ENCODE data around the gene RBM5.
A peak's percentile ranks its signal among the peaks of the same experiment; 100 is the strongest.

RBM5 gene

DNA sequence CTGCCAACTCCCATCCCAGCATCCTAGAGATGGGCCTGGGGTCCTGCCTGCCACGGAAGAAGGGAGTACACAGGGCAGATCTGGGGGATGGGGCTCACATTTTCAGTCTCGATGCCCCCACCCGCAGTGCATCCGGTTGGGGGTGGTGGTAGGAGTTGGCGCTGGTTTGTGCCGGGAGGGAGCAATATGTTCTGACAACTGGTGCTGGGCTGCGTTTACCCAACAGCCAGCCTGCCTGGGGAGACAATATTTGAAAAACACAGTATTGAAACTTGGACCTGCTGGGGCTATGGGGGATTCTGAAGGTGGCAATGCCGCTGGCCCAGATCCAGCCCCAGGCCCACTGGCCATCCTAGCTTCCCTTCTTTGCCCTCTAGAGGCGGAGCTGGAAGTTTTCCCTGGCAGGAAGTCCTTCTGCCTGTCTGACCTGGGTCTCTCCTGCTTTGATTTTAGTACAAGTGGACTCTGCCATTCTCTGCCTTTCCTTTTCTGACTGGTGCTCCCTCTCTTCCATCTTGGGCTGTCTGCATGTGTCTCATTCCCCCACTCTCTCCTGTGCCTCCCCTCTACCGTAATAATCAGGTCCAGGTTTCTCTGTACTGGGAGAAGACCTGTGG lies 69.9 kb downstream of the RBM5 start:
- no peak for DNase-seq (ENCODE audit: low read depth, low spot score)

DNA sequence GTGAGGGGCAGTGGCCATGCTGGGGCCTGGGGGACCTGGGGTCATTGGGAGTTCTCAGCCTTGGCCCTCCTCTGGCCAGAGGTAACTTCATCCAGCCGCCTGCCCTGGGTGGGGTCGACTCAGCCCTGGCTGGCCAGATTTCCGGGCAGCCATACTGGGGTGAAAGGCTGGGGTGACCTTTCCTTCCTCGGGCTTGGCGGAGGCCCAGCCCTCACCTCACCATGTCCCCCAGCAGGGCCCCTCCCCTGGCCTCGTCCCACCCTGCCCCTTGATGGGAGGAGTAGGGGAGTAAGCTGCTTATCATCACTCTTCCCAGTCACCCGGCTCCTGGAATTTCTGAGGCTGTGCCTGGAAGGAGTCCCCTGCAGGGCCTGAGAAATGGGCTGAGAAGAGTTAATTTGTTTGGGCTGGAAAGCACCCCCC lies 71.9 kb downstream of the RBM5 start:
- no peak for DNase-seq (ENCODE audit: low read depth, low spot score)

DNA sequence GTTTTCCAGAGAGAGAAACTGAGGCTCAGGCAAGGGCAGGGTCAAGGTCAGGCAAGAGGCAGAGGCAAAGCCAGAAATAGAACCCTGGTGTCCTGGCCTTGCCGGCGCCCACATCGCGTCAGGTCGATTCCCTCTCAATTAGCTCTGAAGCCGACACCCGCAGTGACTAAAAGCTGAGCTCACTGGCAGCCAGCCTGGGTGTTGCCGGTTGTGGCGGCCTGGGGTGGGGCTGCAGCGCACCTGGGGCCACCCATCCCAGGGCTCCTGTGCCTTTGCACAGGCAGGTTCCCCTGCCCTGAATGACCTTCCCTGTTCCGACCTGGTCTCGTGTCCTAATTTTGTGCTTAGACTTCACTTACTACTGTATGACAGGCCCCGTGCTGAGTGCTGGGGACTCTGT lies 72.6 kb downstream of the RBM5 start:
- DNase-seq (ENCODE audit: low read depth, low spot score) = no peak

DNA sequence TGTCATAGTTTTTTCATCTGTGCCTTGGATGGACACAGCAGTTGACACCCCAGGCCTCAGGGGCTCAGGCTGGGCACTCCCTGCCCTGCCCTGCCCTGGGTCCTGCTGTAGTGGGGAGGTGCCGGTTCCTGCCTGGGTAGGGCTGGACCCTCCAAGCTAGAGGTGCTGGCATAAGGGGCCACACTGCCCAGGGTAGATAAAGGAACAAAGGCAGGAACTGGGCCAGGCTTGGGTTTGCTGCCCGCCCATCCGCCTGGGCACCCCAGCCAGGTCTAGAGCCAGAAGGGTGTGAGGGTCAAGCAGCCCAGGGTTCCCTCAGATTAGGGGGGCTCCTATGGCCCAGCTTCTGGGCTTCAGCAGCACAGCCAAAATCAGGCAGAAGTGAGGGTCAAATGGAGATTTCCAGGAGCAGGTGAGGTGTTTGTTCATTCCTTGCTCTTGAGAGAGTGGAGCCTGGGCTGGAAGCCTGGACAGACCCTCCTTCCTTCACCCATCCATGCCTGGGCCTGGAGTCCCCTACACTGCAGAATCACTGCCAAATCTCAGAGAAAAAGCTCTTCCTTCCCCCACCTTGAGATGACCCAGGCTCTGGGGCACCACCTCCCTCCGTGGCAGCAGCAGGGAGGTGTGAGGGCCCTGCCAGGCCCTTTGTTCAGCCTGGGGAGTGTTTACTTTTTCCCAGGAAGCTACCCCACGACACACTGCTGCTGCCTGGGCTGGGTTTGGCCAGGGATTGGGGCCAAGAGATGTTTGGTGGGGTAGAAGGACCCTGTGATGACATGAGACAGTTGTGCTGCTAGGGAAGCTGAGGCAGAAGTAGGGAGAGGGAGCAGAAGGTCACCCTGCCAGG lies 73.5 kb downstream of the RBM5 start:
- no peak for DNase-seq (ENCODE audit: low read depth, low spot score)

DNA sequence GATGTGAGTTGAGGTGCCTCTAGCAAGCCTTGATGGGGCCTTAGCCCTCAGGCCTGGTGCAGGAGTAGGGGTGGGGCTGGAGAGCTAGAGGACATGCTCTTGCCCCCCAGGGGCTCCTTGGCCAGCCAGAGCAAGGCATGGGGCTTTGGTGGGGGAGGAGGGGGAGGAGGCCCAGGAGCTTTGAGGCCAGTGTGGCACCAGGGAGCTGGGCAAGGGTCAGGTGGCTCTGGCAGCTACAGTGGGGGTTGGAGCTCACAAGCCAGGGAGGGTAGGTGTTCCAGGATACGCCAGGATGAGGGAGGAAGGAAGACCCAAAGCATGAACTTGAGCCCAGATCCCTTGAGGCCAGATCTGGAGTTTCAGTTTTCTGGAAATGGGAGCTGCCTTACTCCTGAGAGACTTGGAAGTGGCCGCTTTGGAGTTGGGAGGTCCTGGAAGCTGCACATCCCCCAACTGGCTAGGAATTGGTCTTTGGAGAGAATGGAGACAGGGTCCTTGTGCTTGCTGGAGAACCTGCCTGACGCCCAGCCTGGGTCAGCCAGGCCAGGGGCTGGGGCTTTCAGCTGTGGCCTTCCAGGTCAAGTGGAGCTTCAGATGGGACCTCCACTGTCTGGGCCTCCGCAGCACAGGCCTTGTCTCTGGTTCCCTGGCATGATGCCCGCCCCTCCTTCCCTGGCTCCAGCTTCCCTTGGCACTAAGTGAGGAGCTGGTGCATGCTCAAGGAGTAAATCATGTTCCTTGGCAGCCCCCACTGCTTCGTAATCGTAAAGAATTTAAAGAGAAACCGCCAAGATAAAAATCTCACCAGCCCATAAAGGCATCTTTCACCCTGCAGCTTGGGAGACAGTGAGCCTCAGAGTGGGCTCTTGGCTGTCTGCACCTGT lies 75.1 kb downstream of the RBM5 start:
- peak; percentile 96 for DNase-seq (ENCODE audit: low read depth, low spot score)

DNA sequence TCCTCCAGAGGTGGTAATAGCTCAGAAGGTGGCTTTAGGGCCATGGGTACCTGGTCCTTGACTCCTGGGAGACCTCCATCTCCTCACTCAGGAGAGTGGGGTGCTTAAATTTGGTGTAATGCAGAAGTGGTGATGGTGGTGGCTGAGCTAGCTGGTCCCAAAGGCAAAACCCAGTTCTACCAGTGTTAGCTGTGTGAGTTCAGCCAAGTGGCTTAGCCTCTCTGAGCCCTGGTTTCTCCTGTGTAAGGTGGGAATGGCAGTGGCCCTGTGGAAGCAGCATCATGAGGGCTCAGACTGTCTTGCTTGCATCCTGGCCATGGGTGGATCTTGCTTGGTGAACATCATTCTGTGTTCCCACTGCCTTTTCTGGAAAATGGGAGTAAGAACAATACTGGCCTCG lies 75.8 kb downstream of the RBM5 start:
- no peak for DNase-seq (ENCODE audit: low read depth, low spot score)

DNA sequence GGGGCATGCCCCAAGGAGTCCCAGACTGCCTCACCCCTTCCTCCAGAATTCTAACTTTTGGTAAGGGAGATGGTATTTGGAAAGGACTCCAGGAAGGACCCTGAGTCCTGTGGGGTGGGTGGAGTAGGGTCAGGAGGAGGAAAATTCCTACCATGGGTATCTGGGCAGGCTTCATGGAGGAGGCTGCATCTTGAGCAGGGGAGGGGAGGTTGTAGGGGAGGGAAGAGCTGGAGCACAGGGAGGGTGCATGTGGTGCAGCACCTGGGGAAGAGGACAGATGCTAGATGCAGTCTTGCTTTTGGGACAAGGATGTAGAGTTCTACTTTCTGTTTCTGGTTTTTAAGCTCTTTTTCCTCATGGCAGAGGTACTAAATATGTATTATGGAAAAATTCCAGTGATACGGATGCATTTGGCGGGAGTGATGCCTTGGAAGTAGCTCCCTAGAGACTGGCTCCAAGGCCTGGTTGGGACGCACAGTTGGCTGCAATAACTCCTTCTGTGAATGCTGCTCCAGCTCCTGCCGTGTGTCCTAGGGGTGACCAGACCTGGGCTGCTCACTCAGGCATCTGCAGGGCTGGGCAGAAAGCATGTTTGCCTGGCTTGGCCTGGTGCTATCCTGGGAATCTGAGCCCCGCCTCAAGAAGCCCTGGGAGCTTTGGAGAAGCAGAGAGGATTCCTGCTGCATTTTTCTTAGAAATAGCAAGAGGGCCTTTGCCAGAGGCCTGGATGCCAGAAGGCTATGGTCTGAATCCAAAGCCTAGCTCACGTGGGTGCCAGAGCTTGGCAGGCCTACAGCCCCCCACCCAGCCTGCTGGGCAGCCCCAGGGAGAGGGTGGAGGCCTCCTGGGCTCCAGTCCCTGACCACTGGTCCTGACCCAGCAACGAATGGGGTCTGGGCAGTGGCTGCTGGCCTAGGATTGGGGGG lies 76.5 kb downstream of the RBM5 start:
- peak; percentile 89 for DNase-seq (ENCODE audit: low read depth, low spot score)

DNA sequence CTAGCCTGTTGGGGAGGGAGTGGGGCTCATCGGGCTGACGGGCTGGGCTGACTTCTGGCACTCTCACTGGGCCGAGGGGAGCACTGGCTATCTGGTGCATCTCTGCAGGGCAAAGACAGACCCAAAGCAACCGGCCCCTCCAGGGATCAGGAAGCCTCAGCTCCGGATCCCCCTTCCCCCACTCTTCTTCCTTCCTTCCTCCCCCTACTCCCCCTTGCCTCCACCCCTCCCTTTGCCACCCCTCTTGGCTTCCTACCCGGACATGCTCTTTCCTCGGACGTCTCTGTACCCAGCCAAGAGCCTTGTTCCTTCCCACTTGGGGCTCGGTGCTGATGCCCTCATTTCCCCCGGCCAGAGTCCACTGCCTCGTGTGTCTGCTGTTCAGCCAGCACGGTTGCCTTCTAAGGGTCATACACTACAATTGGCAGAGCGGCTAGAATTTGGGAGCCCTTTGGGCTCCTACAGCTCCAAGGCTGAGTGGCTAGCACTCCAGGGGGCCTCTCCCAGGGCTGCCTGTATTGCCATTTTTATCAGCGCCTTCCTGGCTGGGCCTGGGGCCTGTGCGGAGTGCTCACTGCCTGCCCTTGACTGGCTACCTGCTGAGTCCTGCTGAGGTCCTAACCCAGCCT lies 77.3 kb downstream of the RBM5 start:
- peak; percentile 53 for DNase-seq (ENCODE audit: low read depth, low spot score)

DNA sequence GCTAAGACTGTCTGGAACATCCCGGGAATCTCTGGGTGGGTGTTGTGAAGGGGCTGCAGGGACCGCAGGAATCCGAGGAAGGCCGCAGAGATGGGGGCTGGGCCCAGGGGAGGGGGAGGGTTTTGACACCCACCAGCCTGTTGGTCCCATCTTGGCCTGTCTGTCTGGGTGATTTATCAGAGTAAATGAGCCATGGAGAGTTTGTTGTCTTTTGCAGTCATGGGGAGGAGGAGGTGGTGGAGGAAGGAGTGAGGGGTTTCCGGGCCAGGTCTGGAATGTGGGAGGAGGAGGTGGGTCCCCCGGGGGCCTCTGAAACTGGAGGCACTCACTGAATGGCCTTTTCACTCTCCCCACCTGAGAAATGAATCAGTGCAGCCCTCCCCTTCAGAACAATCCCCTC lies 77.9 kb downstream of the RBM5 start:
- peak; percentile 64 for DNase-seq (ENCODE audit: low read depth, low spot score)

DNA sequence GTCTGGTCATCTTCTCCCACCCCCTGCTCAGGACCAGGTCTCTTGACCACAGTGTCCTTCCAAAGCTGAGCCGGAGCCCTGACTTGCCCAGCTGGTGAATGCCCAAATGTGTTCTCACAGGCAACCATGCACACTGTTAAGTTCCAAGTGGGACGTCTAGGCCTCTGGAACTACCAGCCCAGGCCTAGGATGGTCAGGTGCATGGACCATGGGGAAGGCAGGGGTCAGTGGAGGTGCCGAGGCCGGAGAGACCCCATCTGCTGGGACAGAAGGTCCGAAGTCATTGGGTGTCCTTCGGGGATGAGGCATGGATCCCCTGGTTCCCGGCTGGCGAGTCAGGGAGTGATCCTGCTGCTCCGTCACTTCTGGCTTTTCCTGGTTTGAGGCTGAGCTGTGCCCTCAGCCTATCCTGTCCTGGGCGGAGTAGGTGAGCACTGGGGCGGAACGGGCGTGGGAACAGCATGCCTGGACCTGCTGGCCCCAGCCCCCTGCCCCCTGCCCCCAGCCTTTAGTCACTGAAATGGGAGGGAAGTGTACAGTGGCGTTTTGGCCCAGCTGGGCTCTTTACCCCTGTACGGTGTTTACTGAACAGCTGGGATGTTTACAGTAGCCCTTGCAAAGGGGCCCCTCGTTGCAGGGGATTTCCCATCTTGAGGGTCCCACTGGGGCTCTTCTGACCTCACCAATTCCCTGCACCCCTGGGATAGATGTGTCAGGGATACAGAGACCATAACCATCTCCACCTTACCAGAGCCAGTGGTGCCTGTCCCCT lies 78.5 kb downstream of the RBM5 start:
- DNase-seq (ENCODE audit: low read depth, low spot score) = peak; percentile 48

DNA sequence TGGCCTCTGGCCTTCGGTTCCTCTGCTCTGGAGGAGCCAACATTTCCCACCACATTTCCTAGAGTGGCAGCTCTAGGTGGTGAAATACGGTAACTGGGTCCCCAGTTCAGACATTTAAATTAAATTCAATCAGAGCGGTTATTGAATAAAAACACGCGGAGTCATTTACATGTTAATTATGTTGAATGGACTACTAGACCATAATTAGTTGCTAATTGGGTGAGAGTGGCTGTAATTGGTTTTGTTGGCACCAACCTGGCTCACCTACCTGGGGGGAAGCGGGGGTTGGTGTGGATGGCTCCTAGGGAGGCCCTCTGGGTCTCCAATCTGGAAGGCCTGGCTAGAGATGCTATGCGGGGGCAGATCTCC lies 79.1 kb downstream of the RBM5 start:
- DNase-seq (ENCODE audit: low read depth, low spot score) = no peak

DNA sequence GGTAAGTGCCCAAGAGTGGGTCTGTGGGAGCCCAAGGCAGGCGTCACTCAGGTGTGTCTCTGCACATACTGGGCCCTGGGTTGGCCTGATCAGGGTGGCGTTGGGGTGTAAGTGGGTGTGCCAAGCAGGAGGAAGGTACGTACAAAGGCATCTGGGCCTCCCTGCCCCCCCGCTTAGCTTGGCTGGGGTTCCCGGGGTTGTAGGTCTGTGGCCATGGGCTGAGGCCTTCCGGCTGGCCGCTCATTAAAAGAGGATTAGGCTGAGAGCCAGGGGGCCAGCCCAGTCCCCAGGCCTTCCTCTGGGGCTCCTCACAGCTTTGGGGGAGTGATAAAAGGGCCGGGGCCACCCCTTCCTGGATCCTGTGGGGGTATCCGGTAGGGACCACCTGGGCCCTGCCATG lies 79.7 kb downstream of the RBM5 start:
- peak; percentile 42 for DNase-seq (ENCODE audit: low read depth, low spot score)

Measured in astrocyte of the hippocampus (primary cell).